Colonic mucosa (tissue), 4 donors: ENCODE results near the gene ABCA5. TPM values are rescaled to one million over a fixed set of nuclear protein-coding genes. Genes with fewer than 3 reads are reported as not detected.

Experiments
- DNase-seq: peaks from one replicate; pipeline ENCODE4 v3.0.0-alpha.2; 2020
- H3K27ac ChIP-seq: fragments of 200-600 bp; one replicate; pipeline ENCODE4 v1.8.0; 2021
- H3K27me3 ChIP-seq: fragments of 200-600 bp; one replicate; pipeline ENCODE4 v1.8.0; 2021
- H3K36me3 ChIP-seq: fragments of 200-600 bp; one replicate; pipeline ENCODE4 v1.8.0; 2021
- H3K4me1 ChIP-seq: fragments of 200-600 bp; one replicate; pipeline ENCODE4 v1.8.0; 2021; ENCODE audit warnings: mild to moderate bottlenecking
- H3K4me3 ChIP-seq: fragments of 200-600 bp; one replicate; pipeline ENCODE4 v1.8.0; 2021
- H3K9ac ChIP-seq, 2 donors: one replicate each; pipeline ENCODE4 v1.7.0; 2013; ENCODE audit warnings: control low read depth in 2 of 2, low read depth in 2 of 2, low read length in 2 of 2
- H3K9me3 ChIP-seq: fragments of 200-600 bp; one replicate; pipeline ENCODE4 v1.8.0; 2021
- intact Hi-C: fragments of 100-400 bp; cut with DNase I; formaldehyde crosslinking; loops from one replicate; pipeline ENCODE4 v1.14.1; 2022
- total RNA-seq, 2 donors: library from RNA; stranded (reverse); fragmentation: NEBNext Ultra II Directional in 1 of 2; extraction: Animal tissue kit (Norgen Biotek cat#: 25700) in 1 of 2; gene quantifications; one replicate each; pipeline ENCODE4 v1.2.1, GENCODE V29; 2021
- TF ChIP-seq, protein P1 (sequence below): fragments of 200-600 bp; IDR thresholded peaks from one replicate; pipeline ENCODE4 v1.8.0; 2022; ENCODE audit warnings: antibody characterized with exemption, mild to moderate bottlenecking
- donor health status: healthy.
- donor health status: DM: no; HTN: no; CAD: no.
- donor health status: DM: no; HTN: no; CAD: no.

The ABCA5 gene
- total RNA-seq, 2 donors from 2014 or later = 20.8 to 43.4 TPM

DNA sequence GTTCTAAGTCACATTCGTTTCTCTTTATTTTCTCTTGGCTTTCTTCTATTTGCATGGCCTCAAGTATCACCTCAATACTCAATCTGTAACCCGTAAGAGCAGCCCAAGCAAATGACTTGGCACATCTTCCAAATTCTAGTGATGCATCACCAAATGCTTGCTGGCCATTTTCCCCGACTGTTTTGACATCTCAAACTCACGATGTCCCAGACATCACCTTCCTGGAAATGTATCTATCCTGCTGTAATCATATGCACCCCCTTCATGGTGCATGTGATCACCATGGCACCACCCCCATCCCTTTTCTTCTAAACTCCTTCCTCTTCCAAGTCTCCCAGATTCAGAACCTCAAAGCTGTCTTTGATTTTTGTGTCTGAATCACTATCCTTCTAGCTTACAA is 24.0 kb upstream of the ABCA5 start:
- intact Hi-C loops = no loop called here
- Histone ChIP-seq H3K27ac (no peak overlapping the region), H3K9me3 (no peaks in the 10 kb centered on the region), H3K4me3 (no peak overlapping the region), H3K36me3 (no peaks in the 10 kb centered on the region), H3K4me1 (no peaks in the 10 kb centered on the region), H3K9ac (no peak overlapping the region), H3K27me3 (no peaks in the 10 kb centered on the region)
- TF ChIP-seq, protein P1, sequence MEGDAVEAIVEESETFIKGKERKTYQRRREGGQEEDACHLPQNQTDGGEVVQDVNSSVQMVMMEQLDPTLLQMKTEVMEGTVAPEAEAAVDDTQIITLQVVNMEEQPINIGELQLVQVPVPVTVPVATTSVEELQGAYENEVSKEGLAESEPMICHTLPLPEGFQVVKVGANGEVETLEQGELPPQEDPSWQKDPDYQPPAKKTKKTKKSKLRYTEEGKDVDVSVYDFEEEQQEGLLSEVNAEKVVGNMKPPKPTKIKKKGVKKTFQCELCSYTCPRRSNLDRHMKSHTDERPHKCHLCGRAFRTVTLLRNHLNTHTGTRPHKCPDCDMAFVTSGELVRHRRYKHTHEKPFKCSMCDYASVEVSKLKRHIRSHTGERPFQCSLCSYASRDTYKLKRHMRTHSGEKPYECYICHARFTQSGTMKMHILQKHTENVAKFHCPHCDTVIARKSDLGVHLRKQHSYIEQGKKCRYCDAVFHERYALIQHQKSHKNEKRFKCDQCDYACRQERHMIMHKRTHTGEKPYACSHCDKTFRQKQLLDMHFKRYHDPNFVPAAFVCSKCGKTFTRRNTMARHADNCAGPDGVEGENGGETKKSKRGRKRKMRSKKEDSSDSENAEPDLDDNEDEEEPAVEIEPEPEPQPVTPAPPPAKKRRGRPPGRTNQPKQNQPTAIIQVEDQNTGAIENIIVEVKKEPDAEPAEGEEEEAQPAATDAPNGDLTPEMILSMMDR = no peak
- DNase-seq = no peak

DNA sequence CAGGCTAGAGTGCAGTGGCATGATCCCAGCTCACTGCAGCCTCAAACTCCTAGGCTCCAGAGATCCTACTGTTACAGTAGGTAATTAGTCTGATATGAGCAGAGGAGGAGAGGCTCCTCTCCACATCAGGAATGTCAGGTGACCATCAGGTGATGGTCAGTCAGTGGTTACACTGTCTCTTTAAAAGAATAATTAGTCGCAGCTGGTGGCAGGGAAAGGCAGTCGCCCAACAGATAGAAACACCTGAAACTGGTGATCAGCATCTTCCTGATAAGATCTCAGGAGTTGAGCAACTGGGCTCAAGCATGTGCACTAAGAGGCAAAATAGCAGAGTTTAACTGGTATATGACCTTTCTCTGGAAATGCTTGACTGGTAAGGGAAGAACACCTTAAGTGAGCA is 21.5 kb upstream of the ABCA5 start:
- H3K4me1 ChIP-seq = no peaks in the 10 kb centered on the region
- H3K27me3 ChIP-seq = no peaks in the 10 kb centered on the region
- DNase-seq = no peak
- no peaks in the 10 kb centered on the region for H3K9me3 ChIP-seq
- H3K4me3 ChIP-seq = no peak overlapping the region
- H3K36me3 ChIP-seq = no peaks in the 10 kb centered on the region
- TF ChIP-seq, protein P1 = no peak
- no peak overlapping the region for H3K27ac ChIP-seq
- H3K9ac ChIP-seq = no peak overlapping the region
- intact Hi-C loops = loop anchor here (5.0 kb wide), 1 partner anchor 44 kb away; no protein-coding TSS in a partner anchor

DNA sequence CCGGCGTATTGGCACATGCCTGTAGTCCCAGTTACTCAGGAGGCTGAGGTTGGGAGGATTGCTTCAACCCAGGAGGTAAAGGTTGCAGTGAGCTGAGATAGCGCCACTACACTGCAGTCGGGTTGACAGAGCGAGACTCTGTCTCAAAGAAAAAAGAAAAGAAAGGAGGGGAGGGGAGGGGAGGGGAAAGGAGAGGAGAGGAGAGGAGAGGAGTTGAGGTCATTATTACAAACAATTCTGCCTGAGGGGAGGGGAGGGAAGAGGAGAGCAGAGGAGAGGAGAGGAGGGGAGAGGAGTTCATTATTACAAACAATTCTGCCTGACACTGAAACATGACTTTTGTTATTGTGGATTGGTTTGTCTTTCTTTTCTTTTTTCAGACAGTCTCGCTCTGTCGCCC is 19.8 kb upstream of the ABCA5 start:
- H3K9ac ChIP-seq = no peak overlapping the region
- no peaks in the 10 kb centered on the region for H3K9me3 ChIP-seq
- no peak for DNase-seq
- intact Hi-C loops = loop anchor here (5.0 kb wide), 1 partner anchor 46 kb away; no protein-coding TSS in a partner anchor
- no peak overlapping the region for H3K27ac ChIP-seq
- H3K36me3 ChIP-seq = no peaks in the 10 kb centered on the region
- TF ChIP-seq, protein P1 = no peak
- no peaks in the 10 kb centered on the region for H3K27me3 ChIP-seq
- no peak overlapping the region for H3K4me3 ChIP-seq
- H3K4me1 ChIP-seq = no peaks in the 10 kb centered on the region

DNA sequence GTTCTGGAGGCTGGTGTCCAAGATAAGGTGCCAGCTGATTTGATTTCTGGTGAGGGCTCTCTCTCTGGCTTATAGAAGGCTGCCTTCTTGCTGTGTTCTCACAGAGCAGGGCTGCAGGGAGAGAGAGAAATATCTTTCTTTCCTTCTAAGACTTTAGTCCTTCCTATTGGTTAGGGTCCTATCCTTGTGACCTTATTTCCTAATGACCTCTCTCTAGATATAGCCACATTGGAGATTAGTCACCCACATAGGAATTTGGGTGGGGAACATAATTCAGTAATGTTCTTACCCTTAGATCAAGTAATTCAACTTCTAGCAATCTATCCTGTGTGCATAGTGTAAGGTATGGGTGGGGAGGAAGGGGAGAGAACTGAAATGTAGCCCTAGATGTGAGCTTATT is 18.0 kb upstream of the ABCA5 start:
- no peaks in the 10 kb centered on the region for H3K36me3 ChIP-seq
- no peak overlapping the region for H3K9ac ChIP-seq
- no peak for DNase-seq
- H3K27ac ChIP-seq = no peak overlapping the region
- TF ChIP-seq, protein P1 = no peak
- intact Hi-C loops = loop anchor here (5.0 kb wide), 1 partner anchor 47 kb away; no protein-coding TSS in a partner anchor
- no peak overlapping the region for H3K4me3 ChIP-seq
- H3K4me1 ChIP-seq = no peaks in the 10 kb centered on the region
- no peaks in the 10 kb centered on the region for H3K9me3 ChIP-seq
- H3K27me3 ChIP-seq = no peaks in the 10 kb centered on the region

DNA sequence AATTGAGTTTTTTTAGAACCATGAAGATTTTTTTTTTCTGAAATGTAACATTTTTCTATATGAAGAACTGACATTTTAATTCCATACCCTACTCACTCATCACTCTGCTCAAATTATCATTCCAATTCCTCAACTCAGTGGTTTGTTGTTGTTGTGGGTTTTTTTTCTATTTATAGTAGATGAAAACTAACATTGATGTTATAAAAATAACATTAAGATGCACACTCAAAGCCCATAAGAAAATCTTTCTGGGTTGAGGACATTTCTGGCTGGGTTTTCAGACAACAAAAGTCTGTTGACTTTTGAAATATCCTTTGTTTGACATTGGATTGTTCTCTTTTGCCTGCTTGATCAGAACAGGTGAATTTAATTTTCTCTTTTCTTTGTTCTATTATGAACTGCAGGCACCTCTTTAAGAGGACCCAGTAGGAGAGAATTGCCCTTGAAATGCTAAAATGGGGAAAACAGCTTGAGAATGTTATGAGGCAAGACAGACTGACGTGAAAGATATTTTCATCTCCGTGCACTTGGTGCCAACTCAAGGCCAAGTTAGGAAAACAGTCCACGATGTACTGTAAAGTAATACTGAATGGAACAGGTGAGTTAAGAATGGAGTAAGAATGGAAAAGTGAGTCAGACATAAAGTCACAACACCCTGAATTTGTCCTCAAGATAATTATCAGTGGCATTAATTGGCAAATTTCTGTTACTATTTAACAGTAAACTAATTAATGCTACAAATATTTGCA is 16.1 kb upstream of the ABCA5 start:
- DNase-seq = no peak
- H3K9ac ChIP-seq = no peak overlapping the region
- no peaks in the 10 kb centered on the region for H3K9me3 ChIP-seq
- H3K27me3 ChIP-seq = no peaks in the 10 kb centered on the region
- no peak overlapping the region for H3K4me3 ChIP-seq
- H3K4me1 ChIP-seq = no peaks in the 10 kb centered on the region
- TF ChIP-seq, protein P1 = no peak
- intact Hi-C loops = no loop called here
- no peak overlapping the region for H3K27ac ChIP-seq
- H3K36me3 ChIP-seq = no peaks in the 10 kb centered on the region
